Endothelial cell (in vitro differentiated cells): ENCODE measurements around the gene C5AR2. TPM values are rescaled to one million over a fixed set of nuclear protein-coding genes. Genes with fewer than 3 reads are reported as not detected.

Source experiments
- DNase-seq: peaks from one replicate; pipeline ENCODE4 v3.0.0; 2021; ENCODE audit warnings: low spot score
- H3K27ac Mint-ChIP-seq: one replicate; pipeline ENCODE4 v1.8.0; 2021; ENCODE audit warnings: mixed read lengths, inconsistent platforms; ENCODE audit not compliant: unreplicated experiment
- H3K27me3 Mint-ChIP-seq: one replicate; pipeline ENCODE4 v1.8.0; 2021; ENCODE audit warnings: mild to moderate bottlenecking, moderate library complexity, mixed read lengths, inconsistent platforms; ENCODE audit not compliant: unreplicated experiment
- H3K36me3 Mint-ChIP-seq: one replicate; pipeline ENCODE4 v1.8.0; 2021; ENCODE audit warnings: mild to moderate bottlenecking, low read depth, mixed read lengths, inconsistent platforms; ENCODE audit not compliant: unreplicated experiment
- H3K4me1 Mint-ChIP-seq: one replicate; pipeline ENCODE4 v1.8.0; 2021; ENCODE audit warnings: mild to moderate bottlenecking, mixed read lengths, inconsistent platforms; ENCODE audit not compliant: unreplicated experiment
- H3K4me3 Mint-ChIP-seq: one replicate; pipeline ENCODE4 v1.8.0; 2021; ENCODE audit warnings: mild to moderate bottlenecking, mixed read lengths, inconsistent platforms; ENCODE audit not compliant: unreplicated experiment
- H3K9me3 Mint-ChIP-seq: one replicate; pipeline ENCODE4 v1.8.0; 2021; ENCODE audit warnings: mixed read lengths, inconsistent platforms; ENCODE audit not compliant: unreplicated experiment
- total RNA-seq: library from RNA; stranded (reverse); fragmentation: NEBNext Ultra II Directional; extraction: Animal tissue kit (Norgen Biotek cat#: 25700); gene quantifications from one replicate; pipeline ENCODE4 v1.2.1, GENCODE V29; 2021; ENCODE audit not compliant: unreplicated experiment
- TF ChIP-seq, protein P1 (sequence below): fragments of 200-600 bp; sonication (generic); IDR thresholded peaks from one replicate; pipeline ENCODE4 v1.5.0; 2021; ENCODE audit warnings: antibody characterized with exemption; ENCODE audit not compliant: unreplicated experiment

Gene C5AR2
- total RNA-seq, 1 donor from 2014 or later, result 0.59 TPM

DNA sequence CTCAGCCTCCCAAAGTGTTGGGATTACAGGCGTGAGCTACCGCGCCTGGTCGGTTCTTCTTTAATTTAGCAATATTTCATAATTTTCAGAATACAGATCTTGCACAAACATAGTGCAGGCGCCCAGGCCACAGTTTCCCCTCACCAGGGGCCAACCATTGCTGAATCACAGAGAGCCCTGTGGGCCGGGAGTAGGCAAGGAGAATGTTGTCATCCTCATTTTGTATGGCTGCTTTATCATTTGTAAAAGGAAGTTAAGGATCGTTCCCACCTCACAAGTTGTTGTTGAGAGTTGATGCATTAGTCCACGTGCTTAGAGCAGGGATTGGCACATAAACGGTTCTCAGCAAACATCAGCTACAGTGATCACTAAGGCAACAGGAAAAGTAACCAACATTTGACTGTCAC is 57.2 kb downstream of the C5AR2 start:
- no peak for DNase-seq
- no peaks in the 10 kb centered on the region for H3K9me3 Mint-ChIP-seq
- TF ChIP-seq, protein P1, sequence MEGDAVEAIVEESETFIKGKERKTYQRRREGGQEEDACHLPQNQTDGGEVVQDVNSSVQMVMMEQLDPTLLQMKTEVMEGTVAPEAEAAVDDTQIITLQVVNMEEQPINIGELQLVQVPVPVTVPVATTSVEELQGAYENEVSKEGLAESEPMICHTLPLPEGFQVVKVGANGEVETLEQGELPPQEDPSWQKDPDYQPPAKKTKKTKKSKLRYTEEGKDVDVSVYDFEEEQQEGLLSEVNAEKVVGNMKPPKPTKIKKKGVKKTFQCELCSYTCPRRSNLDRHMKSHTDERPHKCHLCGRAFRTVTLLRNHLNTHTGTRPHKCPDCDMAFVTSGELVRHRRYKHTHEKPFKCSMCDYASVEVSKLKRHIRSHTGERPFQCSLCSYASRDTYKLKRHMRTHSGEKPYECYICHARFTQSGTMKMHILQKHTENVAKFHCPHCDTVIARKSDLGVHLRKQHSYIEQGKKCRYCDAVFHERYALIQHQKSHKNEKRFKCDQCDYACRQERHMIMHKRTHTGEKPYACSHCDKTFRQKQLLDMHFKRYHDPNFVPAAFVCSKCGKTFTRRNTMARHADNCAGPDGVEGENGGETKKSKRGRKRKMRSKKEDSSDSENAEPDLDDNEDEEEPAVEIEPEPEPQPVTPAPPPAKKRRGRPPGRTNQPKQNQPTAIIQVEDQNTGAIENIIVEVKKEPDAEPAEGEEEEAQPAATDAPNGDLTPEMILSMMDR, result no peak
- no peak overlapping the region for H3K4me3 Mint-ChIP-seq
- H3K4me1 Mint-ChIP-seq, result peaks cover 2% of the 10 kb centered on the region
- no peak overlapping the region for H3K27ac Mint-ChIP-seq
- peaks cover 4% of the 10 kb centered on the region for H3K36me3 Mint-ChIP-seq
- peaks cover 13% of the 10 kb centered on the region for H3K27me3 Mint-ChIP-seq

- H3K4me3 Mint-ChIP-seq, result no peak overlapping the region
- peaks cover 13% of the 10 kb centered on the region for H3K27me3 Mint-ChIP-seq
- peak overlapping the region; percentile 31 for H3K27ac Mint-ChIP-seq
- TF ChIP-seq, protein P1, result no peak
- no peak for DNase-seq
- peaks cover 6% of the 10 kb centered on the region for H3K36me3 Mint-ChIP-seq
- peaks cover 4% of the 10 kb centered on the region for H3K4me1 Mint-ChIP-seq
- no peaks in the 10 kb centered on the region for H3K9me3 Mint-ChIP-seq
These were observed 58.8 kb downstream of the C5AR2 start for GRCh38 chr19:47390533-47391488.

GRCh38 chr19:47391510-47392223 is 59.7 kb downstream of the C5AR2 start:
- H3K4me3 Mint-ChIP-seq, result no peak overlapping the region
- TF ChIP-seq, protein P1, result peak; percentile 91
- peaks cover 4% of the 10 kb centered on the region for H3K4me1 Mint-ChIP-seq
- H3K27ac Mint-ChIP-seq, result no peak overlapping the region
- H3K36me3 Mint-ChIP-seq, result peaks cover 6% of the 10 kb centered on the region
- H3K27me3 Mint-ChIP-seq, result peaks cover 12% of the 10 kb centered on the region
- peak; percentile 84 for DNase-seq
- no peaks in the 10 kb centered on the region for H3K9me3 Mint-ChIP-seq

Other genes starting within 250 kb of the C5AR2 start
- gene ZC3H4, start 218.4 kb upstream of the C5AR2 start, total RNA-seq, result 56.7 TPM
- 134 TPM for gene SAE1, start 201.3 kb upstream of the C5AR2 start, total RNA-seq
- gene BBC3, start 101.0 kb upstream of the C5AR2 start, total RNA-seq, result 18.6 TPM
- 28.0 TPM for gene CCDC9, start 75.7 kb upstream of the C5AR2 start, total RNA-seq
- gene INAFM1, start 57.3 kb upstream of the C5AR2 start, total RNA-seq, result 4.8 TPM
- gene C5AR1, start 22.3 kb upstream of the C5AR2 start, total RNA-seq, result 0.56 TPM
- gene DHX34, start 17.1 kb downstream of the C5AR2 start, total RNA-seq, result 19.4 TPM
- gene MEIS3, start 87.4 kb downstream of the C5AR2 start, total RNA-seq, result 2.7 TPM
- 0.80 TPM for gene SLC8A2, start 139.7 kb downstream of the C5AR2 start, total RNA-seq
- gene KPTN, start 152.0 kb downstream of the C5AR2 start, total RNA-seq, result 12.0 TPM
- 77.8 TPM for gene NAPA, start 182.9 kb downstream of the C5AR2 start, total RNA-seq
- not detected for gene ZNF541, start 241.0 kb downstream of the C5AR2 start, total RNA-seq